Smooth muscle cell (in vitro differentiated cells): Measurements from ENCODE around the gene STK32B. TPM values are rescaled to one million over a fixed set of nuclear protein-coding genes. Genes with fewer than 3 reads are reported as not detected.

ENCODE experiments used
- DNase-seq: peaks from one replicate; lab custom pipeline; 2025; ENCODE audit not compliant: unreplicated experiment; lab: John Stamatoyannopoulos, UW
- H2AFZ ChIP-seq: fragments of 200-600 bp; sonication (generic); 2 replicates; pipeline ENCODE4 v1.6.0; 2016; ENCODE audit warnings: antibody characterized with exemption, low read depth, mild to moderate bottlenecking
- H3F3A ChIP-seq: fragments of 200-600 bp; sonication (generic); 2 replicates; pipeline ENCODE4 v1.6.0; 2017; ENCODE audit warnings: antibody characterized with exemption, low read depth
- H3K27ac ChIP-seq: fragments of 200-600 bp; sonication (generic); 2 replicates; pipeline ENCODE4 v1.5.1; 2016; ENCODE audit warnings: low read depth, mild to moderate bottlenecking
- H3K27me3 ChIP-seq: fragments of 200-600 bp; sonication (generic); 2 replicates; pipeline ENCODE4 v1.6.1; 2016; ENCODE audit warnings: low read depth, mild to moderate bottlenecking
- H3K36me3 ChIP-seq: fragments of 200-600 bp; sonication (generic); 2 replicates; pipeline ENCODE4 v1.5.1; 2016; ENCODE audit warnings: low read depth
- H3K4me1 ChIP-seq: fragments of 200-600 bp; sonication (generic); 2 replicates; pipeline ENCODE4 v1.5.1; 2016; ENCODE audit warnings: low read depth
- H3K4me2 ChIP-seq: fragments of 200-600 bp; sonication (generic); 2 replicates; pipeline ENCODE4 v1.6.0; 2016; ENCODE audit warnings: mild to moderate bottlenecking
- H3K4me3 ChIP-seq: fragments of 200-600 bp; sonication (generic); 2 replicates; pipeline ENCODE4 v1.5.1; 2016; ENCODE audit warnings: mild to moderate bottlenecking
- H3K79me2 ChIP-seq: fragments of 200-600 bp; sonication (generic); 2 replicates; pipeline ENCODE4 v1.6.0; 2016; ENCODE audit warnings: low read depth, mild to moderate bottlenecking
- H3K9ac ChIP-seq: fragments of 200-600 bp; sonication (generic); 2 replicates; pipeline ENCODE4 v1.6.0; 2016; ENCODE audit warnings: low read depth
- H3K9me3 ChIP-seq: fragments of 200-600 bp; sonication (generic); replicated peaks from 2 replicates; pipeline ENCODE4 v1.5.1; 2016; ENCODE audit warnings: low read depth
- H4K20me1 ChIP-seq: fragments of 200-600 bp; sonication (generic); 2 replicates; pipeline ENCODE4 v1.6.0; 2016; ENCODE audit warnings: low read depth
- WGBS: methylation state at CpG from one replicate; pipeline ENCODE4 v1.1.7; 2016; ENCODE audit warnings: low lambda C conversion rate; 5-methylcytosine and 5-hydroxymethylcytosine counted together
- polyA plus RNA-seq: library from polyadenylated mRNA; unstranded; fragments of >200 nt; fragmentation: Nextera tagmentation; extraction: Ambion mirVana; gene quantifications from 2 replicates; pipeline ENCODE4 v1.2.1, GENCODE V29; 2016
- total RNA-seq: library from RNA; depleted of rRNA; stranded (reverse); fragments of >200 nt; gene quantifications from 2 replicates; pipeline ENCODE4 v1.2.3, GENCODE V29; 2014
- TF ChIP-seq, protein P1 (sequence below): fragments of 200-600 bp; sonication (generic); IDR thresholded peaks from 2 replicates; pipeline ENCODE4 v1.5.1; 2017; ENCODE audit warnings: borderline replicate concordance, mild to moderate bottlenecking, antibody characterized with exemption; ENCODE audit not compliant: insufficient read depth, poor library complexity, severe bottlenecking

STK32B gene
- total and polyA plus RNA-seq, 2 experiments from 2014 or later = 3.5 to 4.0 TPM

DNA sequence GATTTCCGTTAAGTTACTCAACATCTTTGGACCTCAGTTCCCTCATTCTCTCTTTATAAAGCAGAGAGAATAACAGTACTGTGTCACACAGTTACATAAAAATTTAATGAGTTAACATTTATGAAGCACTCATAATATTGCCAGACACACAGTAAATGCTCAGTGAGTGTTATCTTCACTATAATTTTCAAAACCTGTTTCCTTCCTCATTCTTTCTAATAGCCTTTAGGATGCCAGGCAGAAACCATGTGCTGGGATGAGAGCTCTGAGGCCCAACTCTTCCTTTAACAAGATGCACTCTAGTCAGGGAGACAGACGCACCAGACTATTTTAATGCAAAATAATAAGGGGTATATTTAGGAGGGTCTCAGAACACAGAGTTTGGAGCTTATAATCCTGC, 208.2 kb downstream of the STK32B start:
- no peak overlapping the region for H3K4me2 ChIP-seq
- H2AFZ ChIP-seq = no peak overlapping the region
- no peak overlapping the region for H3K27ac ChIP-seq
- H3F3A ChIP-seq = no peaks in the 10 kb centered on the region
- WGBS = 88% methylated on average over 2 of the region's 2 CpGs
- no peak overlapping the region for H3K4me3 ChIP-seq
- TF ChIP-seq, protein P1, sequence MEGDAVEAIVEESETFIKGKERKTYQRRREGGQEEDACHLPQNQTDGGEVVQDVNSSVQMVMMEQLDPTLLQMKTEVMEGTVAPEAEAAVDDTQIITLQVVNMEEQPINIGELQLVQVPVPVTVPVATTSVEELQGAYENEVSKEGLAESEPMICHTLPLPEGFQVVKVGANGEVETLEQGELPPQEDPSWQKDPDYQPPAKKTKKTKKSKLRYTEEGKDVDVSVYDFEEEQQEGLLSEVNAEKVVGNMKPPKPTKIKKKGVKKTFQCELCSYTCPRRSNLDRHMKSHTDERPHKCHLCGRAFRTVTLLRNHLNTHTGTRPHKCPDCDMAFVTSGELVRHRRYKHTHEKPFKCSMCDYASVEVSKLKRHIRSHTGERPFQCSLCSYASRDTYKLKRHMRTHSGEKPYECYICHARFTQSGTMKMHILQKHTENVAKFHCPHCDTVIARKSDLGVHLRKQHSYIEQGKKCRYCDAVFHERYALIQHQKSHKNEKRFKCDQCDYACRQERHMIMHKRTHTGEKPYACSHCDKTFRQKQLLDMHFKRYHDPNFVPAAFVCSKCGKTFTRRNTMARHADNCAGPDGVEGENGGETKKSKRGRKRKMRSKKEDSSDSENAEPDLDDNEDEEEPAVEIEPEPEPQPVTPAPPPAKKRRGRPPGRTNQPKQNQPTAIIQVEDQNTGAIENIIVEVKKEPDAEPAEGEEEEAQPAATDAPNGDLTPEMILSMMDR = no peak
- no peaks in the 10 kb centered on the region for H3K79me2 ChIP-seq
- H3K27me3 ChIP-seq = no peaks in the 10 kb centered on the region
- no peaks in the 10 kb centered on the region for H4K20me1 ChIP-seq
- no peak for DNase-seq
- no peaks in the 10 kb centered on the region for H3K9me3 ChIP-seq
- H3K36me3 ChIP-seq = no peaks in the 10 kb centered on the region
- no peaks in the 10 kb centered on the region for H3K4me1 ChIP-seq
- no peak overlapping the region for H3K9ac ChIP-seq

DNA sequence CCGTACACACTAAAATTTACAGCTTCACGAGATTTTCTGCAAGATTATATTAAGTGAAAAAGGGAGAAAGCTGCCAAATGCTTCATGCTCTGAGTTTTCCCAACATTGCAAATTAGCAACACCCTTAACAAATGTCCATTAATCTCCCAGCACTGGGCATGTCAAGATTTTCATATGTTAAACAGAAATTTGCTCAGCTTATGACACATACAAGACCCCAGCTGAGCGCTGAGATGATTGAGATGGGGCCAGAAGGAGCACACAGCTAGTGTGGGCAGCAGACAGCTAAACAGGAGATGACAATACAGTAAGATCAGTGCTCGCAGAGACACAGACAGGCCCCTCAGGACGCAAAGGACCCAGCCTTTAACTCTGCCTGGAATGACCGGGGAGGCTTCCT, 208.8 kb downstream of the STK32B start:
- no peaks in the 10 kb centered on the region for H3K4me1 ChIP-seq
- no peaks in the 10 kb centered on the region for H3K36me3 ChIP-seq
- no peaks in the 10 kb centered on the region for H3K27me3 ChIP-seq
- no peak overlapping the region for H3K4me3 ChIP-seq
- TF ChIP-seq, protein P1 = no peak
- H4K20me1 ChIP-seq = no peaks in the 10 kb centered on the region
- DNase-seq = no peak
- no peaks in the 10 kb centered on the region for H3K9me3 ChIP-seq
- H3K9ac ChIP-seq = no peak overlapping the region
- H3F3A ChIP-seq = no peaks in the 10 kb centered on the region
- WGBS = 93% methylated on average over 6 of the region's 6 CpGs
- H3K79me2 ChIP-seq = no peaks in the 10 kb centered on the region
- H3K4me2 ChIP-seq = no peak overlapping the region
- H3K27ac ChIP-seq = no peak overlapping the region
- no peak overlapping the region for H2AFZ ChIP-seq

DNA sequence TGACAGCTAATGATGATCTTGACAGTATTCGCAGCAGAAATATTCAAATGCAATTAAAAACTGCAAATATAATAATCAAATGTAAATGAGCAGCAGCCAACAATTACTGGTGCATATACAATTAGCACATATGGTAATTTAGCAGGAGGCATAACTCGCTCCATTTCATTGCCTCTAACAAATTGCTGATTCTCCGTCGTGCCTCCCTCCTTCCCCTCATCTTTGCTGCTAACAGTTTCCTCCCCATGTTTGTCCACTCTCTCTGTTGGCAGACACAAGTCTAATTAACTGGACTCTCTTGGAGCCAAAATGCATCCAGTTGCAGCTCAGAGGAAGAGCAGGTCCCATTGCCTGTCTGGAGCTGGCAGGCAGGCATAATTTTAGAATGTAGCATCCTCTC, 210.6 kb downstream of the STK32B start:
- Histone ChIP-seq H3K9ac (no peak overlapping the region), H3K4me2 (no peak overlapping the region), H3F3A (no peaks in the 10 kb centered on the region), H3K27ac (no peak overlapping the region), H4K20me1 (no peaks in the 10 kb centered on the region), H3K36me3 (no peaks in the 10 kb centered on the region), H2AFZ (no peak overlapping the region), H3K4me3 (no peak overlapping the region), H3K4me1 (no peaks in the 10 kb centered on the region), H3K27me3 (no peaks in the 10 kb centered on the region), H3K79me2 (no peaks in the 10 kb centered on the region), H3K9me3 (no peaks in the 10 kb centered on the region)
- TF ChIP-seq, protein P1 = no peak
- 95% methylated on average over 4 of the region's 4 CpGs for WGBS
- no peak for DNase-seq

GRCh38 chr4:5266991-5267390, 215.7 kb downstream of the STK32B start:
- no peaks in the 10 kb centered on the region for H4K20me1 ChIP-seq
- no peak for DNase-seq
- WGBS = 79% methylated on average over 2 of the region's 2 CpGs
- no peaks in the 10 kb centered on the region for H3F3A ChIP-seq
- H3K27ac ChIP-seq = no peak overlapping the region
- H3K4me2 ChIP-seq = no peak overlapping the region
- no peak overlapping the region for H3K4me3 ChIP-seq
- H3K79me2 ChIP-seq = no peaks in the 10 kb centered on the region
- H3K27me3 ChIP-seq = peaks cover 5% of the 10 kb centered on the region
- H2AFZ ChIP-seq = no peak overlapping the region
- no peaks in the 10 kb centered on the region for H3K9me3 ChIP-seq
- no peak overlapping the region for H3K9ac ChIP-seq
- H3K36me3 ChIP-seq = no peaks in the 10 kb centered on the region
- TF ChIP-seq, protein P1 = no peak
- H3K4me1 ChIP-seq = no peaks in the 10 kb centered on the region
